HFFc6 (cell line): Measurements from ENCODE around the gene INPP5B. TPM values are rescaled to one million over a fixed set of nuclear protein-coding genes. Genes with fewer than 3 reads are reported as not detected.
"Not testable (repeated sequence)": the region's sequence is repeated elsewhere in the genome, so short reads cannot be mapped to it uniquely, and the experiment has no call there.

Source experiments
- DNase-seq: peaks from one replicate; pipeline ENCODE4 v3.0.0-alpha.2; 2018
- H3K27ac Mint-ChIP-seq: 2 replicates; pipeline ENCODE4 v1.8.0; 2020; ENCODE audit warnings: mild to moderate bottlenecking, mixed read lengths
- H3K27me3 Mint-ChIP-seq: 2 replicates; pipeline ENCODE4 v1.8.0; 2021; ENCODE audit warnings: mild to moderate bottlenecking, moderate library complexity, mixed read lengths; ENCODE audit not compliant: insufficient read depth
- H3K36me3 Mint-ChIP-seq: 2 replicates; pipeline ENCODE4 v1.8.0; 2021; ENCODE audit warnings: low read depth, mixed read lengths
- H3K4me1 Mint-ChIP-seq: 2 replicates; pipeline ENCODE4 v1.8.0; 2020; ENCODE audit warnings: low read depth, mixed read lengths
- H3K4me3 Mint-ChIP-seq: 2 replicates; pipeline ENCODE4 v1.8.0; 2020; ENCODE audit warnings: mild to moderate bottlenecking, moderate library complexity, mixed read lengths
- H3K9me3 Mint-ChIP-seq: 2 replicates; pipeline ENCODE4 v1.8.0; 2020; ENCODE audit warnings: mild to moderate bottlenecking, mixed read lengths
- CTCF ChIP-seq: fragments of 200-600 bp; sonication (generic); IDR thresholded peaks from 2 replicates; pipeline ENCODE4 v1.5.0; 2021; ENCODE audit warnings: antibody characterized with exemption, mild to moderate bottlenecking
- total RNA-seq, 6 experiments: library from RNA; stranded (reverse); fragmentation: NEBNext Ultra II Directional; extraction: Animal tissue kit (Norgen Biotek cat#: 25700); gene quantifications; 2 replicates in 1 of 6; 3 replicates in 5 of 6; pipeline ENCODE4 v1.2.3, GENCODE V29; 2021

INPP5B gene
- total RNA-seq, 6 experiments from 2014 or later = 9.6 to 16.0 (median 12.7) TPM

- Mint-ChIP-seq H3K9me3 (no peaks in the 10 kb centered on the region), H3K36me3 (no peaks in the 10 kb centered on the region; the same call in 1 of the 2 replicates), H3K4me3 (no peak overlapping the region), H3K4me1 (no peaks in the 10 kb centered on the region), H3K27ac (no peak overlapping the region), H3K27me3 (no peaks in the 10 kb centered on the region)
- no peak for DNase-seq
- no peak for TF ChIP-seq CTCF
These were observed 32.0 kb downstream of the INPP5B start for GRCh38 chr1:37914719-37915475.

GRCh38 chr1:37911478-37911877 is 35.4 kb downstream of the INPP5B start:
- not testable (repeated sequence) for H3K4me3 Mint-ChIP-seq, H3K9me3 Mint-ChIP-seq, H3K27ac Mint-ChIP-seq, H3K4me1 Mint-ChIP-seq, DNase-seq, H3K27me3 Mint-ChIP-seq
- H3K36me3 Mint-ChIP-seq = peaks cover 31% of the 10 kb centered on the region

- H3K9me3 Mint-ChIP-seq, H3K4me1 Mint-ChIP-seq, H3K4me3 Mint-ChIP-seq, H3K27me3 Mint-ChIP-seq, H3K27ac Mint-ChIP-seq, DNase-seq: not testable (repeated sequence)
- peaks cover 35% of the 10 kb centered on the region for H3K36me3 Mint-ChIP-seq
These were observed 36.0 kb downstream of the INPP5B start for GRCh38 chr1:37910886-37911285.

GRCh38 chr1:37908531-37908930 is 38.3 kb downstream of the INPP5B start:
- not testable (repeated sequence) for H3K4me1 Mint-ChIP-seq, H3K27ac Mint-ChIP-seq, H3K4me3 Mint-ChIP-seq, H3K9me3 Mint-ChIP-seq, H3K27me3 Mint-ChIP-seq, DNase-seq
- peaks cover 35% of the 10 kb centered on the region for H3K36me3 Mint-ChIP-seq

- H3K27me3 Mint-ChIP-seq, DNase-seq, H3K4me3 Mint-ChIP-seq, H3K9me3 Mint-ChIP-seq, H3K27ac Mint-ChIP-seq, H3K4me1 Mint-ChIP-seq: not testable (repeated sequence)
- H3K36me3 Mint-ChIP-seq = peaks cover 35% of the 10 kb centered on the region
These were observed 39.3 kb downstream of the INPP5B start for GRCh38 chr1:37907416-37908125.

GRCh38 chr1:37906591-37906990 is 40.3 kb downstream of the INPP5B start:
- not testable (repeated sequence) for H3K27me3 Mint-ChIP-seq, H3K27ac Mint-ChIP-seq, H3K4me3 Mint-ChIP-seq, H3K4me1 Mint-ChIP-seq, H3K9me3 Mint-ChIP-seq, DNase-seq
- peaks cover 35% of the 10 kb centered on the region for H3K36me3 Mint-ChIP-seq

- Mint-ChIP-seq H3K9me3 (no peaks in the 10 kb centered on the region), H3K36me3 (peaks cover 35% of the 10 kb centered on the region), H3K4me1 (peaks cover 8% of the 10 kb centered on the region), H3K4me3 (no peak overlapping the region), H3K27me3 (no peaks in the 10 kb centered on the region), H3K27ac (no peak overlapping the region)
- TF ChIP-seq CTCF = no peak
- DNase-seq = no peak
These were observed 41.1 kb downstream of the INPP5B start for GRCh38 chr1:37905727-37906126.

- not testable (repeated sequence) for DNase-seq, H3K4me1 Mint-ChIP-seq, H3K27ac Mint-ChIP-seq, H3K4me3 Mint-ChIP-seq, H3K27me3 Mint-ChIP-seq, H3K9me3 Mint-ChIP-seq
- H3K36me3 Mint-ChIP-seq = peaks cover 26% of the 10 kb centered on the region
These were observed 42.9 kb downstream of the INPP5B start for GRCh38 chr1:37903921-37904320.
